Activated naive CD8-positive, alpha-beta T cell treated with anti-CD3 and anti-CD28 coated beads for 36 hours (primary cell): Measurements from ENCODE around the gene CCDC107. TPM values are rescaled to one million over a fixed set of nuclear protein-coding genes. Genes with fewer than 3 reads are reported as not detected.
"Not testable (repeated sequence)": the region's sequence is repeated elsewhere in the genome, so short reads cannot be mapped to it uniquely, and the experiment has no call there.

Experiments used
- DNase-seq: peaks from one replicate; pipeline ENCODE4 v3.0.0; 2021
- H3K27ac Mint-ChIP-seq: one replicate; pipeline ENCODE4 v1.8.0; 2022; ENCODE audit warnings: mild to moderate bottlenecking, moderate library complexity, mixed read lengths
- H3K27me3 Mint-ChIP-seq: one replicate; pipeline ENCODE4 v1.8.0; 2022; ENCODE audit warnings: mild to moderate bottlenecking, mixed read lengths
- H3K36me3 Mint-ChIP-seq: one replicate; pipeline ENCODE4 v1.8.0; 2021; ENCODE audit warnings: mild to moderate bottlenecking, mixed read lengths
- H3K4me1 Mint-ChIP-seq: one replicate; pipeline ENCODE4 v1.8.0; 2021; ENCODE audit warnings: mixed read lengths
- H3K4me3 Mint-ChIP-seq: one replicate; pipeline ENCODE4 v1.8.0; 2022; ENCODE audit warnings: mild to moderate bottlenecking, moderate library complexity, mixed read lengths
- H3K9me3 Mint-ChIP-seq: one replicate; pipeline ENCODE4 v1.8.0; 2022; ENCODE audit warnings: mixed read lengths
- total RNA-seq, 2 experiments: library from RNA; stranded (reverse); gene quantifications; one replicate each; pipeline ENCODE4 v1.2.3, GENCODE V29; 2021

The CCDC107 gene
- 1 to 10 TPM; 8.2 to 9.4 TPM for total RNA-seq

GRCh38 chr9:35658137-35658967 is at the start of gene CCDC107:
TSS of gene CCDC107 (plus strand) at chr9:35658292. CDS start at chr9:35658380, 88 bp downstream.
- peak; percentile 90 for DNase-seq
- H3K36me3 Mint-ChIP-seq, result peaks cover 37% of the 10 kb centered on the region
- H3K4me1 Mint-ChIP-seq, result peaks cover 66% of the 10 kb centered on the region
- H3K9me3 Mint-ChIP-seq, result peaks cover 3% of the 10 kb centered on the region
- H3K4me3 Mint-ChIP-seq, result peak within 1 kb of the TSS; percentile 86
- H3K27me3 Mint-ChIP-seq, result peaks cover 4% of the 10 kb centered on the region
- peak within 1 kb of the TSS; percentile 98 for H3K27ac Mint-ChIP-seq

- H3K27me3 Mint-ChIP-seq, result no peaks in the 10 kb centered on the region
- peaks cover 19% of the 10 kb centered on the region for H3K4me1 Mint-ChIP-seq
- H3K9me3 Mint-ChIP-seq, result no peaks in the 10 kb centered on the region
- no peak overlapping the region for H3K27ac Mint-ChIP-seq
- peaks cover 8% of the 10 kb centered on the region for H3K36me3 Mint-ChIP-seq
- H3K4me3 Mint-ChIP-seq, result no peak overlapping the region
- DNase-seq, result no peak
Measured at GRCh38 chr9:35609001-35609819, 48.9 kb upstream of the CCDC107 start.

- Mint-ChIP-seq H3K4me3 (no peak overlapping the region), H3K27ac (no peak overlapping the region), H3K4me1 (peaks cover 15% of the 10 kb centered on the region)
Measured at GRCh38 chr9:35609820-35610163, 48.3 kb upstream of the CCDC107 start.

GRCh38 chr9:35611230-35611797 is 46.8 kb upstream of the CCDC107 start:
- Mint-ChIP-seq H3K27ac (no peak overlapping the region), H3K4me3 (no peak overlapping the region), H3K36me3 (peaks cover 8% of the 10 kb centered on the region), H3K9me3 (no peaks in the 10 kb centered on the region), H3K27me3 (no peaks in the 10 kb centered on the region), H3K4me1 (peaks cover 16% of the 10 kb centered on the region)
- DNase-seq, result peak; percentile 49

More at GRCh38 chr9:35609820-35610163, 48.3 kb upstream of the CCDC107 start:
- peaks cover 8% of the 10 kb centered on the region for H3K36me3 Mint-ChIP-seq
- H3K9me3 Mint-ChIP-seq, result no peaks in the 10 kb centered on the region
- DNase-seq, result no peak
- no peaks in the 10 kb centered on the region for H3K27me3 Mint-ChIP-seq

- not testable (repeated sequence) for H3K27me3 Mint-ChIP-seq, H3K9me3 Mint-ChIP-seq
Measured at GRCh38 chr9:35612066-35612465, 46.0 kb upstream of the CCDC107 start.

GRCh38 chr9:35612843-35613242 is 45.2 kb upstream of the CCDC107 start:
- Mint-ChIP-seq H3K4me1 (peaks cover 22% of the 10 kb centered on the region), H3K4me3 (no peak overlapping the region), H3K27me3 (no peaks in the 10 kb centered on the region), H3K36me3 (peaks cover 1% of the 10 kb centered on the region), H3K9me3 (no peaks in the 10 kb centered on the region), H3K27ac (no peak overlapping the region)
- DNase-seq, result no peak

More at GRCh38 chr9:35612066-35612465, 46.0 kb upstream of the CCDC107 start:
- not testable (repeated sequence) for H3K36me3 Mint-ChIP-seq, H3K27ac Mint-ChIP-seq, H3K4me3 Mint-ChIP-seq, DNase-seq
- peaks cover 16% of the 10 kb centered on the region for H3K4me1 Mint-ChIP-seq

GRCh38 chr9:35615981-35616680 is 42.0 kb upstream of the CCDC107 start:
- Mint-ChIP-seq H3K27ac (peak overlapping the region; percentile 96), H3K4me1 (peaks cover 51% of the 10 kb centered on the region), H3K4me3 (peak overlapping the region; percentile 87), H3K36me3 (peaks cover 5% of the 10 kb centered on the region), H3K27me3 (no peaks in the 10 kb centered on the region), H3K9me3 (no peaks in the 10 kb centered on the region)
- no peak for DNase-seq

- Mint-ChIP-seq H3K4me3 (peak overlapping the region; percentile 87), H3K27me3 (no peaks in the 10 kb centered on the region), H3K27ac (peak overlapping the region; percentile 96), H3K9me3 (no peaks in the 10 kb centered on the region), H3K4me1 (peaks cover 53% of the 10 kb centered on the region), H3K36me3 (peaks cover 5% of the 10 kb centered on the region)
- peak; percentile 78 for DNase-seq
Measured at GRCh38 chr9:35616681-35617459, 41.2 kb upstream of the CCDC107 start.

- H3K4me3 Mint-ChIP-seq, result peak overlapping the region; percentile 87
- H3K9me3 Mint-ChIP-seq, result no peaks in the 10 kb centered on the region
- peak overlapping the region; percentile 96 for H3K27ac Mint-ChIP-seq
- H3K36me3 Mint-ChIP-seq, result peaks cover 5% of the 10 kb centered on the region
- peaks cover 58% of the 10 kb centered on the region for H3K4me1 Mint-ChIP-seq
- no peaks in the 10 kb centered on the region for H3K27me3 Mint-ChIP-seq
- DNase-seq, result no peak
Measured at GRCh38 chr9:35617548-35617947, 40.5 kb upstream of the CCDC107 start.

- no peaks in the 10 kb centered on the region for H3K9me3 Mint-ChIP-seq
- peak within 1 kb of the TSS; percentile 87 for H3K4me3 Mint-ChIP-seq
- peaks cover 58% of the 10 kb centered on the region for H3K4me1 Mint-ChIP-seq
- no peaks in the 10 kb centered on the region for H3K27me3 Mint-ChIP-seq
- peaks cover 5% of the 10 kb centered on the region for H3K36me3 Mint-ChIP-seq
- H3K27ac Mint-ChIP-seq, result peak within 1 kb of the TSS; percentile 96
- no peak for DNase-seq
Measured at GRCh38 chr9:35618325-35618727, 39.8 kb upstream of the CCDC107 start, which contains the start of gene CD72. TSS of gene CD72 (minus strand) at chr9:35618413. CDS start at chr9:35618303, 110 bp downstream.

- peak overlapping the region; percentile 87 for H3K4me3 Mint-ChIP-seq
- peak overlapping the region; percentile 96 for H3K27ac Mint-ChIP-seq
- H3K4me1 Mint-ChIP-seq, result peaks cover 58% of the 10 kb centered on the region
- H3K36me3 Mint-ChIP-seq, result peaks cover 5% of the 10 kb centered on the region
- no peaks in the 10 kb centered on the region for H3K9me3 Mint-ChIP-seq
- DNase-seq, result peak; percentile 71
- H3K27me3 Mint-ChIP-seq, result no peaks in the 10 kb centered on the region
Measured at GRCh38 chr9:35618854-35619799, 39.0 kb upstream of the CCDC107 start.

GRCh38 chr9:35619800-35620158 is 38.3 kb upstream of the CCDC107 start:
- no peaks in the 10 kb centered on the region for H3K9me3 Mint-ChIP-seq
- H3K4me3 Mint-ChIP-seq, result peak overlapping the region; percentile 87
- peak overlapping the region; percentile 96 for H3K27ac Mint-ChIP-seq
- peaks cover 58% of the 10 kb centered on the region for H3K4me1 Mint-ChIP-seq
- peak; percentile 61 for DNase-seq
- H3K36me3 Mint-ChIP-seq, result peaks cover 5% of the 10 kb centered on the region
- no peaks in the 10 kb centered on the region for H3K27me3 Mint-ChIP-seq

GRCh38 chr9:35627575-35627974 is 30.5 kb upstream of the CCDC107 start:
- no peaks in the 10 kb centered on the region for H3K36me3 Mint-ChIP-seq

More at GRCh38 chr9:35627575-35627974, 30.5 kb upstream of the CCDC107 start:
- Mint-ChIP-seq H3K4me3 (no peak overlapping the region), H3K27ac (no peak overlapping the region), H3K4me1 (peaks cover 10% of the 10 kb centered on the region), H3K9me3 (no peaks in the 10 kb centered on the region), H3K27me3 (no peaks in the 10 kb centered on the region)
- DNase-seq, result no peak
